Ascending aorta (tissue), 2 donors: ENCODE results near the gene TNFRSF18. TPM values are rescaled to one million over a fixed set of nuclear protein-coding genes. Genes with fewer than 3 reads are reported as not detected.

Experiments used
- DNase-seq, 2 donors: peaks; one replicate each; pipeline ENCODE4 v3.0.0-alpha.2; 2019; ENCODE audit warnings: low spot score in 2 of 2
- H3K27ac ChIP-seq, 2 donors: fragments of 200-600 bp; sonication (generic); one replicate each; pipeline ENCODE4 v1.5.1; 2016 to 2017; ENCODE audit warnings: mild to moderate bottlenecking in 1 of 2
- H3K27me3 ChIP-seq: fragments of 200-600 bp; sonication (generic); one replicate; pipeline ENCODE4 v1.5.1; 2017
- H3K36me3 ChIP-seq, 2 donors: fragments of 200-600 bp; sonication (generic); one replicate each; pipeline ENCODE4 v1.5.1; 2016
- H3K4me1 ChIP-seq, 2 donors: fragments of 200-600 bp; sonication (generic); one replicate each; pipeline ENCODE4 v1.5.1; 2016 to 2017; ENCODE audit warnings: mild to moderate bottlenecking in 1 of 2
- H3K4me3 ChIP-seq, 2 donors: fragments of 200-600 bp; sonication (generic); one replicate each; pipeline ENCODE4 v1.5.1; 2016 to 2017; ENCODE audit warnings: mild to moderate bottlenecking in 1 of 2
- H3K9me3 ChIP-seq, 2 donors: fragments of 200-600 bp; sonication (generic); one replicate each; pipeline ENCODE4 v1.5.1; 2016
- intact Hi-C: fragments of 100-400 bp; cut with DNase I; formaldehyde crosslinking; loops from one replicate; pipeline ENCODE4 v1.15.1; 2023
- total RNA-seq: library from RNA; depleted of rRNA; stranded (reverse); fragments of >200 nt; gene quantifications from one replicate; pipeline ENCODE4 v1.1.0, GENCODE V29; 2016
- TF ChIP-seq, protein P1 (sequence below), 3 experiments: fragments of 200-600 bp in 2 of 3; fragments of 450-650 bp in 1 of 3; sonication (generic) in 2 of 3; IDR thresholded peaks; one replicate each; pipeline ENCODE4 v1.5.1; 2016 to 2019; ENCODE audit warnings: antibody characterized with exemption in 3 of 3, mild to moderate bottlenecking in 1 of 3, moderate library complexity in 1 of 3

TNFRSF18 gene
- total RNA-seq, 1 donor from 2014 or later = not detected

DNA sequence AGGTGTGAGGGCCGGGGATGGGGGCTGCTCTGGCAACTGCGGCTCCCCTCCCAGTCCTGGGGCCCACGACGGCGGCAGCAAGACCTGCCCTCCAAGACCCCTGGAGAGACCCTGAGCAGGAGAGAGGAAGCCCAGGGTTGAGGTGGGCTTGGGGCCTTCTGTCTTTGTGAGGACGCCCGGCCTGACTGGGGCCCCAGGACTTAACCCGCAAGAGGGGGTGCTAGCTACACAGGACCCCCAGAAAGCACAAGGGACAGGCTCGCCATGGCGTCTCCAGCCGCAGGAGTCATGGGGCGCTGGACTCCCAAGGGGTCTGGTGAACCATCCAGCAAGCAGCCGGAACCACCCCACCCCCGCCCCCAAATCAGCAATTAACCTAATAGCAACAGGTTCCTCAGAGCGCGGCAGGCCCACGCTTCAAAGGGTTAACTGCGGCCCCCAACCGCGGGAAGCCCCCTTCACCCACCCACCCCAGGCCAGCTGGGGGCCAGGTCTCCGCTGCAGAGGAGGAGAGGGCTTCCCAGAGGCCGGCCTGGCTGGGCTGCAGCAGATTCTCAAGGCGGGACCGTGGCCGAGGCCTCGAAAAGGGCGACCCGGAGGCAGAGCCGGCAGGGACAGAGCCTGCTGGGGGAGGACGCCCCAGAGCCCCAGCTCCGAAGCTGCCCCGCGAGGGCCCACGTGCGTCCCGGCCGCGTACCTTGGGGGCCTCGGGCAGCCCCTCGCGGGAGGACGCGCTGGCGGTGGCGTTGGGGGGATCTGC, 39.6 kb upstream of the TNFRSF18 start:
- Histone ChIP-seq H3K36me3 (no peaks in the 10 kb centered on the region), H3K9me3 (no peaks in the 10 kb centered on the region), H3K27ac (no peak overlapping the region), H3K27me3 (no peaks in the 10 kb centered on the region), H3K4me1 (peaks cover 0 to 3% of the 10 kb centered on the region in 2 donors), H3K4me3 (no peak overlapping the region)
- no peak for DNase-seq
- TF ChIP-seq, protein P1, sequence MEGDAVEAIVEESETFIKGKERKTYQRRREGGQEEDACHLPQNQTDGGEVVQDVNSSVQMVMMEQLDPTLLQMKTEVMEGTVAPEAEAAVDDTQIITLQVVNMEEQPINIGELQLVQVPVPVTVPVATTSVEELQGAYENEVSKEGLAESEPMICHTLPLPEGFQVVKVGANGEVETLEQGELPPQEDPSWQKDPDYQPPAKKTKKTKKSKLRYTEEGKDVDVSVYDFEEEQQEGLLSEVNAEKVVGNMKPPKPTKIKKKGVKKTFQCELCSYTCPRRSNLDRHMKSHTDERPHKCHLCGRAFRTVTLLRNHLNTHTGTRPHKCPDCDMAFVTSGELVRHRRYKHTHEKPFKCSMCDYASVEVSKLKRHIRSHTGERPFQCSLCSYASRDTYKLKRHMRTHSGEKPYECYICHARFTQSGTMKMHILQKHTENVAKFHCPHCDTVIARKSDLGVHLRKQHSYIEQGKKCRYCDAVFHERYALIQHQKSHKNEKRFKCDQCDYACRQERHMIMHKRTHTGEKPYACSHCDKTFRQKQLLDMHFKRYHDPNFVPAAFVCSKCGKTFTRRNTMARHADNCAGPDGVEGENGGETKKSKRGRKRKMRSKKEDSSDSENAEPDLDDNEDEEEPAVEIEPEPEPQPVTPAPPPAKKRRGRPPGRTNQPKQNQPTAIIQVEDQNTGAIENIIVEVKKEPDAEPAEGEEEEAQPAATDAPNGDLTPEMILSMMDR (IDR thresholded peaks at IDR 0.05) = no peak
- intact Hi-C loops = no loop called here

DNA sequence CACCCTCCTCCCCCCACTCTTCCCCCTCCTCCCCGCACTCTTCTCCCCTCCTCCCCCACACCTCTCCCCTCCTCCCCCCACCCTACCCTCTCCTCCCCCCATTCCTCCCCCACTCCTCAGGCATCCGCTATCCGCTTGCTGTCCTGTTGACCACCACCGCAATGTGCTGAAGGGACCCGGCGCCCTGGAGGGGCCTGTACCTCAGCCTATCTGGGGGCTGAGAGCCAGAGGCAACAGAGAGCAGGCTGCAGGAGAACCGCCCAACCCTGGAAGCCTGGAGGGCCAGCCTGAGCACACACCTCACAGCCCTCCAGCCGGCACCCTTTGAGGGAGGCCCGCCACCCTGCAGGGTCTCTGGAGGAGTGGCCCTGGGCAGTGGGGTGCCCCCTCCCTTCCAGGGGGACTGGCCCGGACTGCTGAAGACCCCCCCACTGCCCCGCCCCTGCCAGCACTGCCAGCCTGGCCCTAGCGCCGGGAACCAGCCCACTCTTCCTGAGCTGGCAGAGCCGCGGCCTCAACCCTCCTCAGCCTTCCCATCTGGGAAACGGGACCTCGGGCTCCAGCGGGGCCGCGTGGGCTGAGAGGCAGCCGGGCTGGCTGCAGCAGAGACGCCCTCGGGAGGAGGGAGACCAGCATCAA, 38.9 kb upstream of the TNFRSF18 start:
- Histone ChIP-seq H3K36me3 (no peaks in the 10 kb centered on the region), H3K4me1 (peaks cover 0 to 3% of the 10 kb centered on the region in 2 donors), H3K9me3 (no peaks in the 10 kb centered on the region), H3K4me3 (no peak overlapping the region), H3K27ac (no peak overlapping the region), H3K27me3 (no peaks in the 10 kb centered on the region)
- intact Hi-C loops = no loop called here
- TF ChIP-seq, protein P1 (IDR thresholded peaks at IDR 0.05) = no peak
- DNase-seq = no peak

DNA sequence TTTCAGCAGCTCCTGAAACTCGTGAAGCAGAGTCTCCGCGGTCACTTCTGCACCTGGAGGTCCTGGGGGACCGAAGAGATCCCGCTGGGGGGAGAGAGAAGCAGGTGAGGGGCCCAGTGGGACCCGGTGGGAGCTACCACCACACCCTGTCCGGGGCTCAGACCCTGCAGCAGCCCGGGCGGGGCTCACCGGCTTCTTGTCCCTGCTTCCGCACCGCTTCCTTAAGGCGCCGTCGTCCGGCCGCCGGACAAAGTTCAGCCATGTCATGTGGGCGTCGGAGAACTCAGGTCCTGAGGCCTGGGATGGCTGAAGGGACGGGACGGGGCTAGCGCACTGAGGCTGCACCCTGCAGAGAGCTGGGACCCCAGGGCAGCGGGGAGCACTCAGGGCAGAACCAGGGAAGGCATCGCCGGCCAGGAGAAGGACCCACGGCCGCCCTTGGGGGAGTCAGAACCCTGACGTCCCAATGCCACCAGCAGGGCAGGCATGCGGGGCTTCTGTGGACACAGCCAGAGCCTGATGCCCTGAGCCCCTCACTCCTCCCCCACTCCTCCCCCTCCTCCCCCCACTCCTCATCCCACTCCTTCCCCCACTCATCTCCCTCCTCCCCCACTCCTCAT, 37.9 kb upstream of the TNFRSF18 start:
- H3K27ac ChIP-seq = no peak overlapping the region
- H3K4me3 ChIP-seq = no peak overlapping the region
- no peak for DNase-seq
- intact Hi-C loops = no loop called here
- no peaks in the 10 kb centered on the region for H3K9me3 ChIP-seq
- H3K27me3 ChIP-seq = no peaks in the 10 kb centered on the region
- peaks cover 0 to 3% of the 10 kb centered on the region in 2 donors for H3K4me1 ChIP-seq
- H3K36me3 ChIP-seq = no peaks in the 10 kb centered on the region
- TF ChIP-seq, protein P1 (IDR thresholded peaks at IDR 0.05) = no peak

DNA sequence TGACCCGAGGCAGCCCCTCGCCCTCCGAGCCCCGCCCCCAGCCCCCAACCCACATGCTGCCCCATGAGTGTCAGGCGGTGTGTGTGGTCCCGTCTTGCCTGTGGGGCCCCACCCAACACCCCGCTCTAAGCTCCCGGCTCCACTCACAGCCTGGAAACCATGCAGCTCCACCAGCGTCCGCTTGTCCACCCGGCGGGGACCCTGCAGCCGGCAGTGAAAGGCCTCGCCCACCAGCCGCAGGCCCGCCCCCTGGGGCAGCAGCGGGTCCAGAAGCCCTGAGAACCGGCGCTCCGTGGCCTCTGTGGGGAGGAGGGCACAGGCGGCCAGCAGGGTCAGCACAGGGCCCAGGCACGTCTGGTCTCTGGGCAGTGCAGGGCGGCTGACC, 37.4 kb upstream of the TNFRSF18 start:
- H3K4me3 ChIP-seq = no peak overlapping the region

DNA sequence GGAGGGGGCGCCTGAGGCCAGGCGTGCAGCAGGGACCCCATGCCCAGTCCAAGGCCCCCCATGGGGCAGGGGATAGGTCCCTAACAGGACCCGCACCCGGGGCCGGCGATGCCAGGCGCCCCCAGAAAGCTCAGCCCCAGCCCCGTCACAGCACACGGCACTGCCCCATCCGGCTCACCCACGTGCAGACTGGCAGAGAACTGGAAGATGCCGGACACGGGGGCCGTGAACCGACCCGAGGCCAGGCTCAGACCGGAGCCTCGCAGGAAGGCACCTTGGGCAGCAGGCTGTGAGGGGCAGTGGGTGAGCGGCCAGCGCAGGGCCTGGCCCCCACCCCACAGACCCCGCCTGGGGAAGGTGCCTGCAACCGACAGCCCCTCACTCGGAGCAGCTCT, 36.9 kb upstream of the TNFRSF18 start:
- H3K27ac ChIP-seq = no peak overlapping the region
- intact Hi-C loops = no loop called here
- TF ChIP-seq, protein P1 (IDR thresholded peaks at IDR 0.05) = no peak
- no peaks in the 10 kb centered on the region for H3K9me3 ChIP-seq
- peaks cover 0 to 3% of the 10 kb centered on the region in 2 donors for H3K4me1 ChIP-seq
- no peaks in the 10 kb centered on the region for H3K27me3 ChIP-seq
- DNase-seq = no peak
- no peaks in the 10 kb centered on the region for H3K36me3 ChIP-seq
- H3K4me3 ChIP-seq = no peak overlapping the region

More for the DNA sequence above, 37.4 kb upstream of the TNFRSF18 start:
- Histone ChIP-seq H3K36me3 (no peaks in the 10 kb centered on the region), H3K9me3 (no peaks in the 10 kb centered on the region), H3K4me1 (peaks cover 0 to 3% of the 10 kb centered on the region in 2 donors), H3K27ac (no peak overlapping the region), H3K27me3 (no peaks in the 10 kb centered on the region)
- TF ChIP-seq, protein P1 (IDR thresholded peaks at IDR 0.05) = no peak
- no peak for DNase-seq
- intact Hi-C loops = no loop called here
